CD1c-positive myeloid dendritic cell (primary cell): ENCODE results near the gene AXDND1.

Experiments used
- DNase-seq: peaks from one replicate; pipeline ENCODE4 v3.0.0-alpha.2; 2016; ENCODE audit errors: extremely low spot score

AXDND1 gene

GRCh38 chr1:179576509-179576908 is 210.7 kb downstream of the AXDND1 start:
- DNase-seq, result no peak

DNA sequence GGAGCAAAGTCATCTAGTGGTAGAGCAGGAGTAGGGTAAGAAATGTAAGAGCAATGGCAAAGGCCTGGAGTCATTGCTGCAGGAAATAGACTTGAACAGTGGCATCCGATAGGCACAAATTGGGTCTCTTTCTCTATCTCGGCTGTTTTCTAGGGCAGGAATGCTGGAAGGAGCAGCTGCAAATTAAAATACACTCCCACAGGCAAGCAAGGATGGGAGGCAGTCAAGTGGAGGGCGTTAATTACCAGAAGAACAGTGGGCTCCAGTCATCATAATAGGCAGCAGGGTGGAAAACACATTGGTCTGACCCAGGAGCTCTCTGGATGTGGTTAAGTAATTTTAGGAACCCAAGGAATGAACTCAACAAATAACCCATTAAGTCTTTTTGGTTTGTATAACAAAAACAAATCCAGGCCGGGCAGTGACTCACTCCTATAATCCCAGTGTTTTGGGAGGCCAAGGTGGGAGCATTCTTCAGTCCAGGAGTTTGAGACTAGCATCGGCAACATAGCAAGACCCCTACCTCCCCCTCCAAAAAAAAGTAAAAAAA is 218.1 kb downstream of the AXDND1 start:
- DNase-seq, result no peak

GRCh38 chr1:179586107-179586823 is 220.5 kb downstream of the AXDND1 start:
- DNase-seq, result no peak

- no peak for DNase-seq
These were observed 221.6 kb downstream of the AXDND1 start for GRCh38 chr1:179587336-179587735.

- DNase-seq, result no peak
These were observed 222.8 kb downstream of the AXDND1 start for GRCh38 chr1:179588425-179589024.

GRCh38 chr1:179589509-179589908 is 223.7 kb downstream of the AXDND1 start:
- DNase-seq, result no peak

DNA sequence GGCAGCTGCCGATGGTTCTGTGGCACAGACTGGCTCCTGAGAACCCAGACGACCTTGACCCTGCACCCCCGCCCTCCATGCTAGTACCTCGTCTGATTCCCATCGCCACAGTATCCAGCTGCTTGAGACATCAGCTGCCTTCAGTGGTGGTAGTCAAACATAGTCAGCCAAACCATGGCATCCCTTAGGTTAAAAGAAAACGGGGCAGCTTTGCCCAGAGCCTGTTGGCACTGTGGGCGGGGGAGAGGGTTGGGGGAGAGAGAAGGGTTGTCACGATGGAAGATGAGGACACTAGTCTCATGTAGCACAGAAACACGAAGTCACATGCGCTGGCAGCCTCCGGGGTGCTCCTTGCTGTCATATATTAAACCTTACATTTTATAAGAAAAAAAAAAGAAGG is 224.9 kb downstream of the AXDND1 start:
- no peak for DNase-seq

GRCh38 chr1:179591253-179591591 is 225.5 kb downstream of the AXDND1 start:
- DNase-seq, result no peak

DNA sequence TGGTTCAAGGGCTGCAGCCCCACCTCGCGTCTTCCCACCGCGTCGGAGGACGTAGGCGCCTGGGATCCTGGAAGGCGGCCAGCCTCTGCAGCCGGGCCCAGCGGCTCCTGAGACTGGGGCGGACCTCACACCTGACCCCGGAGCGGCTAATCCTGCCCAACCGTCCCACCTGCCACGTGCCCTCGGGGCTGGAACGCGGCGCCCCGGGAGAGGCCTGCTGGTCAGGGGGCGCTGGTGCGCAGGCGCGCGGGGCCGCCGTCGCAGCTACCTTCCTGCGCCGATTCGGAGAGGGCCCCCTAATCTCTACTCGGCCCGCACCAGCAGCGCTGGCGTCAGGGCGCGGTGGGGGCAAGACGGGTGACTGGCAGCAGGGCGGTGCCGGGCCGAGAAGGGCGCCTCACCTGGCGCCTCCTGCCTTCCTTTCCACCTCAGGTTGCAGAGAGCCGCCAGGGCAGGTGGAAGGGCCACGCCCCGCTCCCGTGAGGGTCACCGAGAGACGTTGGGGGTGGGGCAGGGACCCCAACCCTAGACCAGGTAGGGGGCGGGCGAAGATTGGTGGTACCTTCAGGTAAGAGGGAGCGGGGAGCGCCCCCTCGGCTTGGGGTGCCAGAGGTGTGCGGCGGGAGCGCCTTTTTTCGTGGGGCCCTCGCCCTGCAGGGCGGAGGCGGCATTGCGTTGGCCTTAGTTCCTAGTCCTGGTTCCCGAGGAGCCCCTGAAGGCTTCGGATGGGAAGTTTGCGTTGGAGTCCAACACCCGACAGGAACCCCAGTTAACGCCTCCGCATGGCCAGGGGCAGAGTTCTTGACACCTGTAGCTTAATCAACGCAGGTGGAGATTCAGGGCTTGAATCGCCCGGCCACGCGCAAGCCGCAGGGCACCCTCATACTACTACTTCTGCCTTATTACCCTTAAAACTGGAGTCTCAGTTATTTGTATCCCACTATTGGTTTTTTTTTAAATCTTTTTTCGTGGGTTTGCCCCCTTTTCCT is 226.1 kb downstream of the AXDND1 start, which contains the start of gene TDRD5:
Gene TDRD5, plus strand, starts transcription at position 241 of the 989 bp plus-strand sequence. CDS start 784 bp downstream, outside the sequence.
- no peak for DNase-seq

GRCh38 chr1:179598631-179599030 is 232.9 kb downstream of the AXDND1 start:
- DNase-seq, result no peak

DNA sequence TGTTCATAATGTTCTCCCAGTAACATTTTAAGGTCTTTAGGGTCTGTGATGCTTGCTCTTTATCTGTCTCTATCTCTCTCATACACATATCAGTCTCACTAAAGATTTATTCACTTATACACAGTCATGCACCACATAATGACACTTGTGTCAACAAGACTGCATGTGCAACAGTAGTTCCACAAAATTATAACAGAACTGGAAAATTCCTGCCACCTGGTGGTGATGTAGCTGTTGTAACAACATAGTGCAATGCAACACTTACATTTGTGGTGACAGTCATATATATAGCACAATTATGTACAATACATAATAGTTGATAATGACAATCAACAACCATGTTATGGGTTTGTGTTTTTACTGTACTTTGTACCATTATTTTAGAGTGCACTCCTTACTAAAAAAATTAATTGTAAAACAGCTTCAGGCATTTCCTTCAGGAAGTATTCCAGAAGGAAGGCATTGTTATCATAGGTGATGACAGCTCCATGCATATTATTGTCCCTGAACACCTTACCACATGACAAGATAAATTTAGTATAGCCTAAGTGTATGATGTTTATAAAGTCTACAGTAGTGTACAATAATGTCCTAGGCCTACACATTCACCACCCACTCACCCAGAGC is 234.0 kb downstream of the AXDND1 start:
- DNase-seq, result peak; percentile 40

DNA sequence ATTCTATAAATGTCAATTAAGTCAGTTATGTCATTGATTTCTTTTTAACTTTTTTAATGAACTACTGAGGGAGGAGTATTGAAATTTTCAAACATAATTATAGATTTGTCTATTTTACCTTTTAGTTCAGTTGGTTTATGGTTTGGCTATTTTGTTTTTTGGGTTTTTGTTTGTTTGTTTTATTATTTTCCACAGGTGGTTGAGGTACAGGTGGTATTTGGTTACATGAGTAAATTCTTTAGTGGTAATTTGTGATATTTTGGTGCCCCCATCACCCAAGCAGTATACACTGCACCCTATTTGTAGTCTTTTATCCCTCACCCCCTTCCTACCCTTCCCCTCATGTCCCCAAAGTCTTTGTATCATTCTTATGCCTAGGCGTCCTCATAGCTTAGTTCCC is 235.3 kb downstream of the AXDND1 start:
- no peak for DNase-seq
